Activated T-cell treated with anti-CD3 and anti-CD28 coated beads, Interleukin-2, amount 50 U/mL, for 48 hours (primary cell): Measurements from ENCODE around the gene PWWP2B.

Source experiments
- DNase-seq, 2 experiments: peaks; one replicate each; pipeline ENCODE4 v3.0.0-alpha.2; 2020

PWWP2B gene

DNA sequence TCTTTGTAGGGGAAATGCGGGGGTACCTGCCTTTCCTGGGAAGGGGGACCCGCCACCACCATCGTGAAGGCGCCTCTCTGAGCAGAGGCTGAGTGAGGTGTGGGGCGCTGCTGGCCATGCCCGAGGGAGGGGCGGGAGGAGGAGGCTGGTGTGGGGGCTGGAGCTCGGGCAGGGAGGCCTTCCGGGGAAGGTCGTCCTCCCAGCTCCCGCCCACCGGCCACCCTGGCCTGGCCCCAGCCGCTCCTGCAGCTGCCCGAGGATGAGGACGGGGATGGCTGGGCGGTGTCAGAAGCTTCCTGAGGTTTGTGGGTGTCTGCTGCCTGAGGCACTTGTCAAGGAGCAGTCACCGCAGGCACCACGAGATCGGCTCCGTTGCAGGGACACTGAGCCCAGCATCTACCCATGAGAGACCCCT, 11.4 kb downstream of the PWWP2B start:
- no peak for DNase-seq

DNA sequence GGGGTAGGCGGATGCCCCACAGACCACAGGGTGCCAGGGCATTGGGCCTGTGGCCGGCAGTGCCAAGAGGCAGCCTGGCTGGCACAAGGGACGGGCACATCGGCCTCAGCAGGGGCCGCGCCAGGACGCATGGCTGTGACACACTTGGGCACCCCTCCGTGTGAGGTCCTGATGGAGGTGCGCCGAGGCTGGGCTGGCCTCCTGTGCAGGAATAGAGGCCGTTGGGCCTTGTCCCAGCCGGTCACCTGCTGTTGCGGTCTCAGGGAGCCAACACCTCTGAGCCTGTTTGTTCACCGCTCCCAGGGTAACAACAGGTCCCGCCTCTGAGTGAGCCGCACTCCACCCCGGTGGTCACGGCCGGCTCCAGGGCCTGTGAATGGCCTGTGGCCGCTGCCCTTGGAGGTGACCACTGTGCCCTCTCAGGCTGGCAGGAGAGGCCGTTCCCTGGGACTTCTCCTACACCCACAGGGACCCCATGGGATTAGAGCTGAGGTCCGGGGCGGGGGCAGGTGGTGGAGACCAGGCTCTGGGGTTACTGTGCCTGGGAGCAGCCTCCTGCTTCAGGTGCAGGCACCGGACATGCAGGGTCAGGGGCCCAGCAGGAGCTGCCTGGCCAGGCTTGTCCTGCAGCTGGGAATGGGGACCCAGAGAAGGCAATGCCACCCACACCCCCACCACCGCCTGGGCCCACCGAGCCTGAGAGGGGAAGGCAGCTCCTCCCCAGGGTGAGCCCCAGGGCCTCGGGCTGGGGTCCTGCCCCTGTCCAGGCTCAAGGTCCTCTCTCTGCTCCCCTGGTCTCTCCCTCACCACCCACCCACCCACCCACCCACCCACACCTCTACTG, 12.0 kb downstream of the PWWP2B start:
- DNase-seq: no peak

DNA sequence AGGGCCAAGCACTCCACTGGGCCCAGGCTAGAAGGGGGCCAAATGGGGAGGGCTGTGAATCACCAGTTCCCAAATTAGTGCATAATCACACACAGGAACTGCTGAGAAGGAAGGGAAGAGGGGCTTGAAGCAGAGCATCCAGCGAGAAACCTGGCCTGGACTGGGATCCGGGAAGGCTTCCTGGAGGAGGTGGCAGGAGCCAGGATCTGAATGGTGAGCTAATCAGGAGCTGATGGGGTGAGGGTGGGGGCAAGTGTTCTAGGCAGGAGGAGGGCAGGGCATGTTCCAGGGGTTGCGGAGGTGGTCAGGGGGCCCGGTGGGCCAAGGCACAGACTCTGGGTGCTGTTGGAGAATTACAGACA, 12.6 kb downstream of the PWWP2B start:
- DNase-seq: no peak

DNA sequence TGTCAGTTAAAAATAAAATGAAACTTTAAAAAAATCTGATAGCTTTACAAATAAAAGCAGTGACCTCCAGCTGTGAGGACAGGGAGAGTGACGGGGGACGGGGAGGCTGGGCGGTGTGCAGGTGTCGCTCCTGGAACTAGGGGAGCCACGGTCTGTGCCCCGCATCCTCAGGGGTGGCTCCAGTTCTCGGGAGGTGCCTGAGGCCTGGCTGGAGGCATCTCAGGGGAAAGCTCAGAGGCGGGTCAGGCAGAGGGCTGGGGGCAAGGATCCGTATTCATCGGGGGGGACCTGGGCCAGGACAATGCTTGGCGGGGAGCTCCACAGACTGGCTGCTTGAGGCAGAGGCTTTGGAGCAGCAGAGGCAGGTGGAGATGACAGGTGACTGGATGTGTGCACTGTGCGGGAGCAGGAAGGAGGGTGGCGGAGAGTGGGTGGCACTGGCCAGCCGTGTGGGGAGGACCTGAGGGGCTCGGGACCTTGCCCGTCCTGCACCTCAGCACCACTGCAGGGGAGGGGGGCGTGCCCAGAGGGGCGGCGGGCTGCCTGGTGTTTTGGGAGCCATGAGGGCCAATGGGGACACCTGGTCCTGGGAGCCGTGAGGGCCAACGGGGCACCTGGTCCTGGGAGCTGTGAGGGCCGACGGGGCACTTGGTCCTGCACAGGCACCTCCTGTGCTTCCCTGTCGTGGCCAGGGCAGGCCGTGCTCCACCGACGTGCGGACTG, 13.2 kb downstream of the PWWP2B start:
- DNase-seq: no peak

DNA sequence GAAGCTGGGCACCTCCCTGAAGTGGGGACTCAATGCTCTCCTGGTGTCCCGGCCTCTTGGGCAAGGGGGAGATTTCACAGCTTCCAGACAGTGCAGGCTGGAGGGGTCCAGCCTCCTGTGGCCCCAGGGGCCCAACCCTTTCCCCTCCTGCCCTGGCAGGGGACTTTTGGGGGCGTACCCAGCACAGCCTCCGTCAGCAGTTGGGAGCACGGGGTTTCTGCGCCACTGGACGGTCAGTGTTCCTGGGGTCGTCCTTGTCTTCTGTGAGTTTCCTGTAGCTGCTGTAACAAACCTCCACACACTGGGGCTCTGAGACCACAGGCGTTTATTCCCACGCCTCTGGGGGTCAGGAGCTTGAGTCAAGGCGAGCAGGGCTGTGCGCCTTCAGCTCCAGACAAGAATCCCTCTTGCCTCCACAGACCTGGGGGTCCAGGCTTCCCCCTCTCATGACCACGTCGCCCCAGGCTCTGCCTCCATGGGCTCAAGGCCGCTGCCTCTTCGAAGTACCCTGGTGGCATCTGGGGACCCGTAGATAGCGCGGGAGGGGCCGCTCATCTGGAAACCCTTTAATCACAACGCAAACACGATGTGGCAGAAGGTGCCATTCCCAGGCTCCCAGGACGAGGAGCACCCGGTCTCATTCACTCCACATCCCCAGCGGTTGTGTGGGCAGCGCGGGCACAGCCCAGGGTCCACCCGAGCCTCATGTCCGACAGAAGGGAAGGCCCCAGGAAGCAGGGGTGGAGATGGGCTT, 14.0 kb downstream of the PWWP2B start:
- no peak for DNase-seq

DNA sequence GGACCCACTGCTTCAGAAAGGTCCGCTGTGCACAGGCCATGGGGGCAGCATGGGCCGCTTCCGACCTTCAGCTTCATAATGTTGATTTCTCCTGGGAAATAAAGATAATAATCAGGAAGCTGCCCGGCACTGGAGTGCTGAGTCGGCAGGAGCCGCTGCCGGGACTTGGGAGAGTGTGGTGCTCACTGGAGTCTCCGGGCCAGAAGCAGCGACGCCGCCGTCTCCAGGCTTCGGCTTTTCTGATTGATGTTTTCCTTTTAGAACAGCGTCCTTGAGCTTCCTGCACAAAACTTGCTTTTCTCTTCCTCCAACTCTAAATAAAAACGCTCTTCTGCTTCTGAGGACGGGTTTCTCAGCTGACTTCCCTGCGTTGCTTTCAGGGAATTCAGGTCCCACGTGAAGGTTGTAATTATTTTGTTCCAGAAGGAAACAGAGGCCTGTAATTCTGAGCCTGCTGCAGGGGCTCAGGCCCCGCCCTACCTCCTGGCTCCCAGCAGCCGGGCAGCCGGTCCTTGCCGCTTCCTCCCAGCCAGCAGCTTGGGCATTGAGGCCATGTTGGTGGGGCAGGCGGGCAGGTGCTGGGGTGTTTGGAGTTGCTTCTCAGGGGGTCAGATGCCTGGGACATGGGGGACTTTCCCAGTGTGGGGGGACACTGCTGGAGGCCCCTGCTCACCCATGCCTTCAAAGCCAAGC, 14.7 kb downstream of the PWWP2B start:
- DNase-seq: no peak

DNA sequence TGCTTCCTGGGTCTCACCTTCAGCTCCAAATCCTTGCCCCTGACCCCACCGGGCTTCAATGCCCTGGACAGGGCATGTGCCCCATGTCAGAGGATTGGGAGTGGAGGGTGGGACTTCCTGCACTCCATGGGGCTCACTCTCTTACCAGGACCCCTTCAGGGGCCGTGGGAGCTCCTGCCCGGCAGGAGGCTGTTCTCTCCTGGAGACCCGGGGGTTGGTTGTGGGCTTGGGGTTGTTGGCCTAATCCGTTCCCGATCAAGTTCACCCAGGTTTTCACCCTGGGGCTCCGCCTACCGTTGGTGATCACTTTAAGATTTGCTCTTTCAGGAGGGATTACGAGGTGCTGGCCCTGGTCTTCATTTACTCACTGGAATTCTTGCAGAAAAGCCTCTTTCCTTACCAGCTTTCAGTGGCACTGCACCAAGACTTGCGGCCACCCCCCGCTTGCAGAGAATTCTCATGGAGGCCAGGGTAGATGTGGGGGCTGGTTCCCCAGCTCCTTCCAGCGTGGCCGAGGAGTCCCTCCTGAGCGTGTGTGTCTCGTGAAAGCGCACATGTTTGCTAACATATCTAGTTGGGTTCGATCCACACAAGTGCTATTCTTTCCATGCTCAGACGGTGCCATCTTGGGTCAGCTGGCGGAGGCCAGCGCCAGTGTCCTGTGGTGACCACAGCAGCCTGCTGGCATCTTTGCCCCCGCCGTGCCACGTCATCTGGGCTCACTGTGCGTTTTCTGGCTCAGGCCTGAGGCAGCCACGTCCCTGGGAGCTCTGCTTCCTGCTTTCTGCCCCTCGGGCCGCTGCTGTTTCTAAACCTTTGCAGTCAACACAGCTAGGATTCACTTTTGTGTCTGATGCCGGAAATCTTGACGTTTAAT, 15.6 kb downstream of the PWWP2B start:
- no peak for DNase-seq

DNA sequence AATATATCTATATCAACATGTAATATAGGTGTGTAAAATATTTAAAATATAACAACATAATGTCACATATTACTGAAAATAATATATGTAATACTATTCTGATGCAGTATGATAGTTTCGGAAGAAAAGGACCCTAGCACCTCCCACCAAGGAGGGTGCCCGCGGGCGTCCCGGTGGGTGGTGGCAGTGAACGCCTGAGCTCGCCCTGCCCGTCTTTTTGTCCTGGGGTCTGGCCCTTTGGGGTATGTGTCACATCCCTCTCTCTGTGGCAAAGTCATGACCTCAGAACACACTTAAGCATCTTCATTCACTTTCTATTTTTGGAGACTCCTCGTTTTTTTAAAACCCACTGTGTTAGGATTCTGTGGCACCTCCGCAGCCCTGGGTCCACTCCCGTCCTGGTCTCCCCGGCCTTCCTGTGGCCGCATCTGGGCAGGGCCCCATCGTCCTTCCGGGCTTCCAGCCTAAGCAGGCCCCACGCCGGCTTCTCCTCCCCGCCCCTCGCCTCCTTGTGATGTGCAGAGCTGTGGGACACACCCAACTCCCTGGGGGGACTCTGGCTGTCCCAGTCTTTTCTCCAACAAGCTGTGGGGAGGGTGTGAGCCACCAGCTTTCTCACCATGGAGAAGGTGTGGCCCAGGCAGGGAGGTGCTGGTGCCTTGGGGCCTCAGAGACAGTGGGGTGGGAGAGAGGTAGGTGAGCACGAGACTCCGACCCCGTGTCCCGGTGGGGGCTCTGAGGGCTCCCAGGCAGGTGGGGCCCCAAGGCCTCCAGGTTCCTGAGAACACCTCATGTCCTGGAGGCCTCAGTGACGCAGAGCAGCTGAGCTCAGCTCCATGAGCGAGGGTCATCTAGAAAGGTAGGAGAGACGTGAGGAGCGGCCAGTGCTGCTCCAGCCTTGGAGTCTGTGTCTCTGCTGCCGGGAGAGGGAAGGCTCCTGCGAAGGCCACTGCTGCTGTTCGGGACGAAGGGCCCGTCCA, 16.5 kb downstream of the PWWP2B start:
- DNase-seq: no peak

DNA sequence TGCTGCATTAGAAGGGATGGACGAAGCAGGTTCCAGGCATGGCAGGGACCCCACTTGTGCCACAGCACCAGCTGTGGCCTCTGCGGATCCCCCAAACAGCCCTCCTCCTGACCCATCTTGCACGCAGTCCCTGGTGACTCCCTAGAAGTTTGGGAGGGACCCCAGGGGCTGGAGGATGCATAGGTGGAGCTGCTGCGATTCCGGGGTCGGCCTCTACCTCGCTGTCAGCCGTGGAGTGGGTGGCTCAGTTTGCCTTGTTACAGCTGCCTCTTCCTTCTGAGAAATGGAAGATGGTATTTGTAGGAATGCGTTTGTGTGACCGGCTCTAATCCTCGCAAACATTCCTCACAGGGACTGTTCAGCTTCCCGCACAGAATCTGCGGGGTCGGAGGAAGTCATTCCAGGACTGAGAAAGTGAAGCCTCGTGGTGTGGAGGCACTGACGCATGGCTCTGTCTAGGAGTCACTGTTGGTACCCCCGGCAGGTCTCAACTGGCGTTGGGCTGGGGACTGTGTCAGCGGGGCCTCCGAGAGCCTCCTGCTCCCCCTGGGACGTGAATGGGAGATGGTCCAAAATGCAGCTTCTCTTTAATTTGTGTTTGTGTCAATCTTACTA, 17.5 kb downstream of the PWWP2B start:
- no peak for DNase-seq

DNA sequence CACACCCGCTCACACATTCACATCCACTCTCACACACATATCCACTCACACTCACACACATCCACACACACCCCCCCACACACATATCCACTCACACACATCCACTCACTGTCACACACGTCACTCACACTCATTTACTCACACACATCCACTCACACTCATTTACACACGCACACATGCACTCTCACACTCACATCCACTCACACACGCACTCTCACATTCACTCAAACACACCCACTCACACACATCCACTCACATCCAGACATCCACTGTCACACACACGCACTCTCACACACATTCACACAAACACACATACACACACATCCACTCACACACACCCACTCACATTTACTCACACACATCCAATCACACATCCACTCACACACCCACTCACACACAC, 18.3 kb downstream of the PWWP2B start:
- no peak for DNase-seq

DNA sequence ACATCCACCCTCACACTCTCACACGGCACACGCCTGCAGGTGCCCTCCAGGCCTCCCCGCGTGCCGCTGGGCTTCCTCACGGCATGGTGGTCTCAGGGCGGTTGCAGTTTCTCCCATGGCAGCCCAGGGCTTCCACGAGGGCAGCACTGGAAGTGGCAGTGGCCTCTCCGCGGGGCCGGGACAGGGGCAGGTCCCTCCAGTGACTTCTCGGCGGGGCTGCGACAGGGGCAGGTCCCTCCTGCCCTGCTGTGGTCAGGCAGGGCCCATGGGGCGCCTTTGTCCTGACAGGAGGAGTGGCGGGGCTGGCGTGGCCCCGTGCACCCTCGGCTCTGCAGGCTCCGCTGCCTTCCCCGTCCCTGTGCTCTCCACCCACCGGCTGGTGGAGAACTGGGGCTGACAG, 19.0 kb downstream of the PWWP2B start:
- no peak for DNase-seq

DNA sequence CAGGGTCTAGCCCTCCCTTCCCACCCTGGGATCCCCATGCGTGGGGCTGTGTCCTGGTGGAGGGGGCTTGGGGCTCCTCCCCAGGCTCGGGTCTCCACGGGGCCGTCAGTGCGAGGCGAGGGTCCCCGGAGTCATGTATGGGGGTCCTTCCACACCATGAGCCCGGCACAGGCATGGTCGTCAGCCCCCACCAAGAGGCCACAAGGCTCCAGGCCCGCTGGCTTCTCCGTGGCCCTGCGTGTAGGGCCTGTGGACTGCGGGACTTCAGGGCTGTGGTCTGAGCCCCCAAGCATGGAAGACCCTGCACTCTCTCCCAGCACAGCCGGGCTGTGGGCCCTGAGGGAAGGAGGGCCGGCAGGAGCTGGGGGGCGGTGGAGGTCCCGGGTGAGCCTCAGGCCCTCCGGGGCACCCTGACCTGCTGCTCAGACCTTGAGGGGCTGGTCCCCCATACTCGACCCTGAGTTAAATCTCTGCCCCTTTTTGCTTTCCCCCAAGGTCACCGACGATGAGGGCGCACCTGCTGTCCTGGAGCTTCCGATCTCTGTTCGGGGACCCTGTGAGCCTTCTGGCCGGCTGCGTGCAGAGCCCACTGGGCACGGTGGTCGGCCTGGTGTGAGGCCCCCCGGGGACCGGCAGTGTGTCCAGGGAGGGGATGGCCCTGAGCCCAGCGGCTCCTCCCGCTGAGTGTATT, 19.7 kb downstream of the PWWP2B start:
- no peak for DNase-seq

DNA sequence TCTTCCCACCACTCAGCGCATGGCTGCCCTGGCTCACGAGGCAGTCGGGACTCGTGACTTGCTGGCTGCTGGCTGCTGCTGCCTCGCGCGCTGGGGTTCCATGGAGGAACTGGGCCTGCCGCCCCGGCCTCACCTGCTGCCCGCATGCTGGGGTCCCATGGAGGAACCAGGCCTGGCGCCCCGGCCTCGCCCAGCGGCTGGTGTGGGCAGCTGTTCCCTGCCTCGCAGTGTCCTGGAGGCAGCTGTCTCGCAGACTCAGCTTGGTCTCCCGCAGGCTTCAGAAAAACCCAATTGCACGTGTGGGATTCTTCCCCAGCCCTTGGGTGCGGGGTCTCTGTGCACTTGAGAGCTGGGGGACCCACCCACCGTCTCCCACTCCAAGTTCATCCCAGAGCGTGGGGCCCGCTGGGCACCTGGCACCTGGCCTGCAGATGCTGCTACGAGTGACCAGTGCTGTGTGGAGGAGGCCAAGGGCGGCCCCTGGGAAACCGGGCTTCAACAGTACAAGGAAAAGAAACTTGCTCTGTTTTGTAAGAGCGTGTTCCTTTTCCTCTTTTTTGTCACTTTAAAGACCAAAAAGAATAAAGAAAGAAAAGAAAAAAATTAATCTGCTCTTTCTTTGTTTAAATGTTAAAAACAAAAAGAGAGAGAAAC, 20.4 kb downstream of the PWWP2B start:
- no peak for DNase-seq

DNA sequence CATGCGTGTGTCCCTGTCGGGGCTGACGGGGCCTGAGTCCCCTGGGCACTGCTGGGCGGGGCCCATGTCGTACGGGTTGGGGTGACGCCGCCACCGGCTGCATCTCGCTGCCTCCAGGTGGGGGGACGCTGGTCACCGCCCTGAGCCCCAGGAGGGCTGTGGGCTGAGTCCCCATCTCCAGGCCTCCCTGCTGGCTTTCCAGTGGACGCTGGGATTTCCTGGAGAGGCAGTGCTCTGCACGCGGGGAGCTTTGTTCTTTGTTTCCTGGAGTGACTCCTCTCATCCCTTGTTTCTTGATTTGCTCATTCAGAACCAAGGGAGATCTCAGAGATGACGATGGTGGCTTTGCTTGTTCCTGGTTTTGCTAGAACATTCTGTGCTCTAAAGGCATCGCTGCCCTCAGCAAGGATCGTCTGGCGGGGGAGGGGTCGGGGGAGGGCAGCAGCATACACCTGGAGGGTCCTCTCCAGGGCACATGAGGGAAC, 21.0 kb downstream of the PWWP2B start:
- no peak for DNase-seq

DNA sequence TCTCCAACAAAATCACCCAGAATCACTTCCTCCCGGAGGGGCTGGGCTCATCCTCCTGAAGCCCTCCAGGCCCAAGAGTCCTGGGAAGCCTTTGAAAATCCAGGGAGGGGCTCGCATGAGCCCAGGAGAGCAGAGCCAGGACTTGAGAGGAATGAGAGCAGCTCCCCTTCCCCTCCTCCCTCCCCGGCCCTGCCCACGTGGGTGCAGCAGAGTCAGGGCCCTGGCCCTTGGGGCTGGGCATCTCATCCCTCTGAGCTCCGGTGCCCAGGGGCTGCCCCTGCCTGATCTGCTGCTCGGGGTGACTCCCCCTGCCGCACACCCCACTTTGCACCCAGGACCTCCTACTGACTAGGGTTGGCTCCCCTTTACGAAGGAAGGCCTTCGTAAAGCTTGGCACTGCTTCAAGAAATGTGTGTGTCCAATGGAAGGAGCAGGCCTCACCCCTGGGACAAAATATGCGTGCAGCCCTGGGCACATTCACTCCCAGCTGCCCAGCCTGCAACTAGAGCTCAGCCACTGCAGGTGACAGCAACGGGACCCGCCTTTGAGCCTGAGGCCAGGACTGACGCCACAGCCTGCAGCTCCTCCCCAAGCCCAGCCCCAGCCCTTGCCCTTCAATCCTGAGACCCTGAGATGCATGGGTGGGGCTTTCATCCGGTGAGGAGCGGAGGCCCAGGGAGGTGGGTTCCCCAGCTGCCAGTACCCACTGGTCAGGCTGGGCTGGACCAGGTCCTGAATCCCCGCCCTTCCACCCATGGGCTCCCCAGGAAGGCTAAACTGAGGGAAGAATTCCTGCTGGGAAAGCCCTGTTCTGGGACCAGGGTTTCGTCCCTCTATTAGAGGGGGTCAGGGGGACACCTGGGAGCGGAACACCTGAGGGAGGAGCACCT, 21.8 kb downstream of the PWWP2B start:
- DNase-seq: no peak

DNA sequence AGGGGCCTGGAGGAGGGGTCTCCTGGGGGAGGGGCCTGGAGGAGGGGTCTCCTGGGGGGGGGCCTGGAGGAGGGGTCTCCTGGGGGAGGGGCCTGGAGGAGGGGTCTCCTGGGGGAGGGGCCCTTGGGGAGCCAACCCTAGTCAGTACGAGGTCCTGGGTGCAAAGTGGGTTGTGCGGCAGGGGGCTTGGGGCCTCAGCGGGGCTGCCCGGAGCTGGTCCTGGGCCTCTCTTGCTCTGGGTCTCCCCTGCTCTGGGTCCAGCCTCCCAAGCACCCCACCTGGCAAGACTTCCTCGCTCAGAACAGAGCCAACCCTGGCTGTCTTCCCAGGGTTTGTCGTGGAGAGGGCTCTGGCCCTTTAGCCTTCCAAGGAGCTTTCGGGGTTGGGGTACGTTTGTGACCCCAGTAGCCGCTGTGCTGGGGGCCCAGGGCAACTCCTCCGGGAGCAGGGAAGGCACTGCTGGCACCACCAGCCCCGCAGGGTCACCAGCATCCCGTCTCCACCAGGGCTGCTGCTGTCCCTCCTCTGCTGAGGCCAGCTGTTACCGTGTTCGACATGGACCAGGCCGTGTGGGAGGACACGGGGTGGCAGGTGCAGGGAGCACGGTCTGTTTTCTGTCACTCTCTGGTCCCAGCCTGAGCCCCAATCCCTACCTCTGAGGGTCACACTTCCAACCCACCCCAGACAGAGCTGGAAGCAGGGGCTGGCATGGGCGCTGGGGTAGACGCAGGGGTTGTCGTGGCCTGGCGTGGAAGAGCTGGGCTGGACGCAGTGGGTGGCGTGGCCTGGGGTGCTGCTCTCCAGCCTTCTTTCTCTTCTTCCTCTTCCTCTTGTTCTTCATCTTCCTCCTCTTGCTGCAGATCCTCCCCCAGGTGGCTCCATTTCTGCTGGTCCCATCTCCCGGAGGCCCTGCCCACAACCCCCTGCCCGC, 22.8 kb downstream of the PWWP2B start:
- no peak for DNase-seq
